C4-2B (cell line): ENCODE data around the gene OPRL1.

Experiments
- CTCF ChIP-seq: fragments of 450-650 bp; conservative IDR thresholded peaks from 2 replicates; pipeline ENCODE4 v1.5.1; 2017; ENCODE audit warnings: mild to moderate bottlenecking
- ZFX ChIP-seq: fragments of 450-650 bp; IDR thresholded peaks from 2 replicates; pipeline ENCODE4 v1.6.1; 2017

GRCh38 chr20:64052987-64053840 lies 26.7 kb upstream of the OPRL1 start:
- no peak for TF ChIP-seq CTCF
- no peak for TF ChIP-seq ZFX
